ENCODE results near the gene G2E3.
"Not testable (repeated sequence)": the region's sequence is repeated elsewhere in the genome, so short reads cannot be mapped to it uniquely, and the experiment has no call there.

The G2E3 gene

GRCh38 chr14:30569216-30569902 lies 10.4 kb downstream of the G2E3 start:
- peaks cover 6% of the 10 kb centered on the region for H3K4me1 ChIP-seq (ENCODE audit: control insufficient read depth, insufficient read depth, low read length)
- H3K4me3 ChIP-seq (ENCODE audit: low read length): no peak overlapping the region
- H3K36me3 ChIP-seq (ENCODE audit: control insufficient read depth, insufficient read depth, low read length): no peaks in the 10 kb centered on the region
- H3K27me3 ChIP-seq (ENCODE audit: control insufficient read depth, insufficient read depth, low read length): no peaks in the 10 kb centered on the region
- no peak overlapping the region for H3K9ac ChIP-seq (ENCODE audit: low read length)
- H3K27ac ChIP-seq (ENCODE audit: low read depth, low read length): no peak overlapping the region

GRCh38 chr14:30569903-30570226 lies 10.9 kb downstream of the G2E3 start:
- H3K9ac ChIP-seq (ENCODE audit: low read length): no peak overlapping the region
- no peaks in the 10 kb centered on the region for H3K27me3 ChIP-seq (ENCODE audit: control insufficient read depth, insufficient read depth, low read length)
- no peaks in the 10 kb centered on the region for H3K36me3 ChIP-seq (ENCODE audit: control insufficient read depth, insufficient read depth, low read length)
- peaks cover 6% of the 10 kb centered on the region for H3K4me1 ChIP-seq (ENCODE audit: control insufficient read depth, insufficient read depth, low read length)
- no peak overlapping the region for H3K4me3 ChIP-seq (ENCODE audit: low read length)
- no peak overlapping the region for H3K27ac ChIP-seq (ENCODE audit: low read depth, low read length)

GRCh38 chr14:30572237-30572636 lies 13.3 kb downstream of the G2E3 start:
- no peak overlapping the region for H3K9ac ChIP-seq (ENCODE audit: low read length)
- no peaks in the 10 kb centered on the region for H3K36me3 ChIP-seq (ENCODE audit: control insufficient read depth, insufficient read depth, low read length)
- no peak overlapping the region for H3K27ac ChIP-seq (ENCODE audit: low read depth, low read length)
- H3K27me3 ChIP-seq (ENCODE audit: control insufficient read depth, insufficient read depth, low read length): no peaks in the 10 kb centered on the region
- H3K4me3 ChIP-seq (ENCODE audit: low read length): no peak overlapping the region
- H3K4me1 ChIP-seq (ENCODE audit: control insufficient read depth, insufficient read depth, low read length): peaks cover 6% of the 10 kb centered on the region

- Histone ChIP-seq H3K4me3 (ENCODE audit: low read length) (no peak overlapping the region), H3K36me3 (ENCODE audit: control insufficient read depth, insufficient read depth, low read length) (no peaks in the 10 kb centered on the region), H3K9ac (ENCODE audit: low read length) (no peak overlapping the region), H3K27ac (ENCODE audit: low read depth, low read length) (no peak overlapping the region), H3K27me3 (ENCODE audit: control insufficient read depth, insufficient read depth, low read length) (no peaks in the 10 kb centered on the region), H3K4me1 (ENCODE audit: control insufficient read depth, insufficient read depth, low read length) (peaks cover 6% of the 10 kb centered on the region)
Observed at GRCh38 chr14:30572771-30573170, 13.8 kb downstream of the G2E3 start.

- H3K9ac ChIP-seq (ENCODE audit: low read length): no peak overlapping the region
- H3K36me3 ChIP-seq (ENCODE audit: control insufficient read depth, insufficient read depth, low read length): no peaks in the 10 kb centered on the region
- peaks cover 6% of the 10 kb centered on the region for H3K4me1 ChIP-seq (ENCODE audit: control insufficient read depth, insufficient read depth, low read length)
- H3K4me3 ChIP-seq (ENCODE audit: low read length): no peak overlapping the region
- H3K27ac ChIP-seq (ENCODE audit: low read depth, low read length): no peak overlapping the region
- H3K27me3 ChIP-seq (ENCODE audit: control insufficient read depth, insufficient read depth, low read length): no peaks in the 10 kb centered on the region
Observed at GRCh38 chr14:30573226-30573814, 14.4 kb downstream of the G2E3 start.

GRCh38 chr14:30573966-30574365 lies 15.0 kb downstream of the G2E3 start:
- H3K27me3 ChIP-seq (ENCODE audit: control insufficient read depth, insufficient read depth, low read length): no peaks in the 10 kb centered on the region
- no peak overlapping the region for H3K4me3 ChIP-seq (ENCODE audit: low read length)
- peaks cover 6% of the 10 kb centered on the region for H3K4me1 ChIP-seq (ENCODE audit: control insufficient read depth, insufficient read depth, low read length)

GRCh38 chr14:30574777-30575176 lies 15.8 kb downstream of the G2E3 start:
- not testable (repeated sequence) for H3K36me3 ChIP-seq (ENCODE audit: control insufficient read depth, insufficient read depth, low read length); H3K4me1 ChIP-seq (ENCODE audit: control insufficient read depth, insufficient read depth, low read length); H3K27me3 ChIP-seq (ENCODE audit: control insufficient read depth, insufficient read depth, low read length)

More at GRCh38 chr14:30573966-30574365, 15.0 kb downstream of the G2E3 start:
- Histone ChIP-seq H3K36me3 (ENCODE audit: control insufficient read depth, insufficient read depth, low read length) (no peaks in the 10 kb centered on the region), H3K9ac (ENCODE audit: low read length) (no peak overlapping the region), H3K27ac (ENCODE audit: low read depth, low read length) (no peak overlapping the region)

GRCh38 chr14:30576333-30576732 lies 17.4 kb downstream of the G2E3 start:
- not testable (repeated sequence) for H3K27me3 ChIP-seq (ENCODE audit: control insufficient read depth, insufficient read depth, low read length); H3K4me1 ChIP-seq (ENCODE audit: control insufficient read depth, insufficient read depth, low read length); H3K27ac ChIP-seq (ENCODE audit: low read depth, low read length); H3K4me3 ChIP-seq (ENCODE audit: low read length); H3K36me3 ChIP-seq (ENCODE audit: control insufficient read depth, insufficient read depth, low read length); H3K9ac ChIP-seq (ENCODE audit: low read length)

More at GRCh38 chr14:30574777-30575176, 15.8 kb downstream of the G2E3 start:
- not testable (repeated sequence) for H3K27ac ChIP-seq (ENCODE audit: low read depth, low read length); H3K4me3 ChIP-seq (ENCODE audit: low read length); H3K9ac ChIP-seq (ENCODE audit: low read length)

- no peak overlapping the region for H3K4me3 ChIP-seq (ENCODE audit: low read length)
- H3K9ac ChIP-seq (ENCODE audit: low read length): no peak overlapping the region
- no peak overlapping the region for H3K27ac ChIP-seq (ENCODE audit: low read depth, low read length)
- H3K36me3 ChIP-seq (ENCODE audit: control insufficient read depth, insufficient read depth, low read length): no peaks in the 10 kb centered on the region
- no peaks in the 10 kb centered on the region for H3K27me3 ChIP-seq (ENCODE audit: control insufficient read depth, insufficient read depth, low read length)
- H3K4me1 ChIP-seq (ENCODE audit: control insufficient read depth, insufficient read depth, low read length): no peaks in the 10 kb centered on the region
Observed at GRCh38 chr14:30580616-30581282, 21.8 kb downstream of the G2E3 start.

- no peak overlapping the region for H3K4me3 ChIP-seq (ENCODE audit: low read length)
- no peaks in the 10 kb centered on the region for H3K27me3 ChIP-seq (ENCODE audit: control insufficient read depth, insufficient read depth, low read length)
- H3K9ac ChIP-seq (ENCODE audit: low read length): no peak overlapping the region
- H3K27ac ChIP-seq (ENCODE audit: low read depth, low read length): no peak overlapping the region
- H3K4me1 ChIP-seq (ENCODE audit: control insufficient read depth, insufficient read depth, low read length): no peaks in the 10 kb centered on the region
- H3K36me3 ChIP-seq (ENCODE audit: control insufficient read depth, insufficient read depth, low read length): no peaks in the 10 kb centered on the region
Observed at GRCh38 chr14:30581283-30581625, 22.3 kb downstream of the G2E3 start.

- Histone ChIP-seq H3K27me3 (ENCODE audit: control insufficient read depth, insufficient read depth, low read length) (no peaks in the 10 kb centered on the region), H3K4me3 (ENCODE audit: low read length) (no peak overlapping the region), H3K27ac (ENCODE audit: low read depth, low read length) (no peak overlapping the region), H3K9ac (ENCODE audit: low read length) (no peak overlapping the region), H3K36me3 (ENCODE audit: control insufficient read depth, insufficient read depth, low read length) (no peaks in the 10 kb centered on the region), H3K4me1 (ENCODE audit: control insufficient read depth, insufficient read depth, low read length) (no peaks in the 10 kb centered on the region)
Observed at GRCh38 chr14:30582376-30582775, 23.4 kb downstream of the G2E3 start.

GRCh38 chr14:30584058-30584630 lies 25.2 kb downstream of the G2E3 start:
- no peak overlapping the region for H3K4me3 ChIP-seq (ENCODE audit: low read length)
- H3K4me1 ChIP-seq (ENCODE audit: control insufficient read depth, insufficient read depth, low read length): no peaks in the 10 kb centered on the region
- no peaks in the 10 kb centered on the region for H3K27me3 ChIP-seq (ENCODE audit: control insufficient read depth, insufficient read depth, low read length)
- no peaks in the 10 kb centered on the region for H3K36me3 ChIP-seq (ENCODE audit: control insufficient read depth, insufficient read depth, low read length)
- H3K27ac ChIP-seq (ENCODE audit: low read depth, low read length): no peak overlapping the region
- H3K9ac ChIP-seq (ENCODE audit: low read length): no peak overlapping the region
